Astrocyte of the hippocampus (primary cell): Measurements from ENCODE around the gene ISCA2.
"Not testable (repeated sequence)": the region's sequence is repeated elsewhere in the genome, so short reads cannot be mapped to it uniquely, and the experiment has no call there.

ENCODE experiments used
- DNase-seq: peaks from one replicate; pipeline ENCODE4 v3.0.0; 2011; ENCODE audit warnings: low read depth, low spot score

The ISCA2 gene

GRCh38 chr14:74493343-74494261, at the start of gene ISCA2:
TSS of gene ISCA2 (plus strand) at chr14:74493765. CDS start at chr14:74493775, 10 bp downstream.
- peak; percentile 100 for DNase-seq

GRCh38 chr14:74444866-74445265, 48.7 kb upstream of the ISCA2 start:
- DNase-seq: no peak

GRCh38 chr14:74454397-74454796, 39.2 kb upstream of the ISCA2 start:
- not testable (repeated sequence) for DNase-seq

GRCh38 chr14:74456684-74457564, 36.6 kb upstream of the ISCA2 start:
- no peak for DNase-seq

- no peak for DNase-seq
Measured at GRCh38 chr14:74457565-74457895, 36.0 kb upstream of the ISCA2 start.

- DNase-seq: peak; percentile 76
Measured at GRCh38 chr14:74459289-74459946, 34.1 kb upstream of the ISCA2 start.

- DNase-seq: no peak
Measured at GRCh38 chr14:74459976-74460375, 33.6 kb upstream of the ISCA2 start.

- no peak for DNase-seq
Measured at GRCh38 chr14:74462993-74463392, 30.6 kb upstream of the ISCA2 start.

GRCh38 chr14:74463697-74464096, 29.9 kb upstream of the ISCA2 start:
- no peak for DNase-seq

GRCh38 chr14:74464785-74465184, 28.8 kb upstream of the ISCA2 start:
- no peak for DNase-seq

- no peak for DNase-seq
Measured at GRCh38 chr14:74465335-74465734, 28.2 kb upstream of the ISCA2 start.

GRCh38 chr14:74468513-74468912, 25.1 kb upstream of the ISCA2 start:
- DNase-seq: no peak

- DNase-seq: no peak
Measured at GRCh38 chr14:74469548-74470518, 23.7 kb upstream of the ISCA2 start.

GRCh38 chr14:74472601-74473000, 21.0 kb upstream of the ISCA2 start:
- no peak for DNase-seq

- DNase-seq: no peak
Measured at GRCh38 chr14:74474376-74474775, 19.2 kb upstream of the ISCA2 start.

GRCh38 chr14:74475678-74476077, 17.9 kb upstream of the ISCA2 start:
- peak; percentile 54 for DNase-seq

- DNase-seq: no peak
Measured at GRCh38 chr14:74476107-74476506, 17.5 kb upstream of the ISCA2 start.

GRCh38 chr14:74476607-74477006, 17.0 kb upstream of the ISCA2 start:
- no peak for DNase-seq

- peak; percentile 58 for DNase-seq
Measured at GRCh38 chr14:74478996-74479635, 14.4 kb upstream of the ISCA2 start.

GRCh38 chr14:74480046-74480445, 13.5 kb upstream of the ISCA2 start:
- DNase-seq: no peak
